ENCODE results near the gene FBXL15. TPM values are rescaled to one million over a fixed set of nuclear protein-coding genes. Genes with fewer than 3 reads are reported as not detected.

Gene FBXL15
- total RNA-seq, 2 donors from 2014 or later: 9.7 to 11.4 TPM

GRCh38 chr10:102455893-102456471 is 35.3 kb downstream of the FBXL15 start:
- Histone ChIP-seq H3K4me3 (ENCODE audit: low read length) (no peak overlapping the region), H3K27me3 (ENCODE audit: control insufficient read depth, insufficient read depth, low read length, poor library complexity, severe bottlenecking) (peaks cover 41% of the 10 kb centered on the region), H3K27ac (ENCODE audit: low read depth, low read length) (no peak overlapping the region), H3K9ac (ENCODE audit: extremely low read depth, low read length, poor library complexity, severe bottlenecking) (no peak overlapping the region), H3K9me3 (ENCODE audit: control insufficient read depth, low read length) (no peaks in the 10 kb centered on the region), H3K4me1 (ENCODE audit: control insufficient read depth, insufficient read depth, low read length) (peaks cover 9% of the 10 kb centered on the region), H3K36me3 (ENCODE audit: control insufficient read depth, insufficient read depth, low read length) (peaks cover 4% of the 10 kb centered on the region)
- no peaks in the 10 kb centered on the region for H3K9me3 Mint-ChIP-seq
- peaks cover 38% of the 10 kb centered on the region for H3K4me1 Mint-ChIP-seq
- TF ChIP-seq CTCF (conservative IDR thresholded peaks at IDR 0.05): no peak
- H3K27ac Mint-ChIP-seq: peak overlapping the region; percentile 89
- H3K4me3 Mint-ChIP-seq: no peak overlapping the region
- WGBS, 2 experiments (ENCODE audit: insufficient coverage in 1 of 2, insufficient read length in 1 of 2): 67 to 70% methylated on average over 4 to 7 of the region's 7 CpGs
- H3K36me3 Mint-ChIP-seq (ENCODE audit: low read depth): peaks cover 7% of the 10 kb centered on the region
- peak; percentile 80 for DNase-seq
- peaks cover 59% of the 10 kb centered on the region for H3K27me3 Mint-ChIP-seq (ENCODE audit: insufficient read depth)

GRCh38 chr10:102457591-102458150 is 37.0 kb downstream of the FBXL15 start:
- H3K36me3 Mint-ChIP-seq (ENCODE audit: low read depth): peaks cover 4% of the 10 kb centered on the region
- Histone ChIP-seq H3K27me3 (ENCODE audit: control insufficient read depth, insufficient read depth, low read length, poor library complexity, severe bottlenecking) (peaks cover 40% of the 10 kb centered on the region), H3K4me1 (ENCODE audit: control insufficient read depth, insufficient read depth, low read length) (peaks cover 8% of the 10 kb centered on the region), H3K9me3 (ENCODE audit: control insufficient read depth, low read length) (no peaks in the 10 kb centered on the region), H3K4me3 (ENCODE audit: low read length) (no peak overlapping the region), H3K36me3 (ENCODE audit: control insufficient read depth, insufficient read depth, low read length) (peaks cover under 1% of the 10 kb centered on the region), H3K27ac (ENCODE audit: low read depth, low read length) (no peak overlapping the region), H3K9ac (ENCODE audit: extremely low read depth, low read length, poor library complexity, severe bottlenecking) (no peak overlapping the region)
- TF ChIP-seq CTCF (conservative IDR thresholded peaks at IDR 0.05): no peak
- H3K4me1 Mint-ChIP-seq: peaks cover 52% of the 10 kb centered on the region
- H3K27ac Mint-ChIP-seq: no peak overlapping the region
- WGBS, 2 experiments (ENCODE audit: insufficient coverage in 1 of 2, insufficient read length in 1 of 2): 94 to 97% methylated on average over 7 to 9 of the region's 9 CpGs
- DNase-seq: no peak
- no peaks in the 10 kb centered on the region for H3K9me3 Mint-ChIP-seq
- H3K4me3 Mint-ChIP-seq: no peak overlapping the region
- peaks cover 57% of the 10 kb centered on the region for H3K27me3 Mint-ChIP-seq (ENCODE audit: insufficient read depth)

- H3K27me3 ChIP-seq (ENCODE audit: control insufficient read depth, insufficient read depth, low read length, poor library complexity, severe bottlenecking): peaks cover 42% of the 10 kb centered on the region
- no peak overlapping the region for H3K27ac ChIP-seq (ENCODE audit: low read depth, low read length)
- H3K36me3 ChIP-seq (ENCODE audit: control insufficient read depth, insufficient read depth, low read length): no peaks in the 10 kb centered on the region
- H3K9me3 Mint-ChIP-seq: no peaks in the 10 kb centered on the region
- WGBS, 2 experiments (ENCODE audit: insufficient coverage in 1 of 2, insufficient read length in 1 of 2): 86 to 100% methylated on average over 1 to 4 of the region's 4 CpGs
- H3K9me3 ChIP-seq (ENCODE audit: control insufficient read depth, low read length): no peaks in the 10 kb centered on the region
- H3K4me1 ChIP-seq (ENCODE audit: control insufficient read depth, insufficient read depth, low read length): peaks cover 5% of the 10 kb centered on the region
- no peak overlapping the region for H3K27ac Mint-ChIP-seq
- no peak for TF ChIP-seq CTCF (conservative IDR thresholded peaks at IDR 0.05)
- H3K36me3 Mint-ChIP-seq (ENCODE audit: low read depth): no peaks in the 10 kb centered on the region
- H3K9ac ChIP-seq (ENCODE audit: extremely low read depth, low read length, poor library complexity, severe bottlenecking): no peak overlapping the region
- peaks cover 52% of the 10 kb centered on the region for H3K4me1 Mint-ChIP-seq
- no peak for DNase-seq
- no peak overlapping the region for H3K4me3 ChIP-seq (ENCODE audit: low read length)
- no peak overlapping the region for H3K4me3 Mint-ChIP-seq
- H3K27me3 Mint-ChIP-seq (ENCODE audit: insufficient read depth): peaks cover 53% of the 10 kb centered on the region
Measured at GRCh38 chr10:102458656-102459055, 38.0 kb downstream of the FBXL15 start.
